CD14-positive monocyte (primary cell): ENCODE results near the gene PEMT. TPM values are rescaled to one million over a fixed set of nuclear protein-coding genes. Genes with fewer than 3 reads are reported as not detected.
A peak's percentile ranks its signal among the peaks of the same experiment; 100 is the strongest.

Experiments used
- DNase-seq, 3 donors: peaks; one replicate each; pipeline ENCODE4 v3.0.0-alpha.2; 2011 to 2022
- H2AFZ ChIP-seq: 2 replicates; pipeline ENCODE4 v1.6.0; 2012; ENCODE audit warnings: mild to moderate bottlenecking, low read depth, low read length, inconsistent platforms; ENCODE audit not compliant: insufficient read depth, poor library complexity, severe bottlenecking
- H3K27ac ChIP-seq, 2 donors: 1 replicate in 1 of 2; 2 replicates in 1 of 2; pipeline ENCODE4 v1.5.1; 2012 to 2013; ENCODE audit warnings: low read length in 2 of 2, control low read depth in 1 of 2, inconsistent platforms in 1 of 2, low read depth in 1 of 2, mild to moderate bottlenecking in 1 of 2
- H3K27me3 ChIP-seq, 2 donors: one replicate each; pipeline versions ENCODE4 v1.6.0 to v1.6.1; 2011 to 2013; ENCODE audit warnings: low read length in 2 of 2; ENCODE audit not compliant: control insufficient read depth in 2 of 2, insufficient read depth in 2 of 2
- H3K36me3 ChIP-seq, 2 donors: replicated peaks in 1 of 2; 1 replicate in 1 of 2; 2 replicates in 1 of 2; pipeline versions ENCODE4 v1.5.1 to v1.6.1; 2012 to 2013; ENCODE audit warnings: low read length in 2 of 2, control low read depth in 1 of 2, inconsistent platforms in 1 of 2, mild to moderate bottlenecking in 1 of 2; ENCODE audit not compliant: insufficient read depth in 2 of 2, control insufficient read depth in 1 of 2
- H3K4me1 ChIP-seq, 2 donors: 1 replicate in 1 of 2; 2 replicates in 1 of 2; pipeline versions ENCODE4 v1.5.1 to v1.6.1; 2012 to 2013; ENCODE audit warnings: low read length in 2 of 2, control low read depth in 1 of 2, inconsistent platforms in 1 of 2, mild to moderate bottlenecking in 1 of 2, moderate library complexity in 1 of 2; ENCODE audit not compliant: insufficient read depth in 2 of 2, control insufficient read depth in 1 of 2
- H3K4me2 ChIP-seq: replicated peaks from 2 replicates; pipeline ENCODE3; 2012; ENCODE audit warnings: low read length, moderate library complexity, mild to moderate bottlenecking; ENCODE audit not compliant: poor library complexity, severe bottlenecking; ENCODE audit errors: extremely low read depth
- H3K4me3 ChIP-seq, 3 experiments: fragments of 200-600 bp in 1 of 3; sonication (generic) in 1 of 3; replicated peaks in 1 of 3; 1 replicate in 2 of 3; 2 replicates in 1 of 3; pipeline ENCODE4 v1.5.1; 2011 to 2013; ENCODE audit warnings: low read length in 3 of 3, mild to moderate bottlenecking in 3 of 3, control low read depth in 2 of 3, low read depth in 2 of 3, inconsistent platforms in 1 of 3, moderate library complexity in 1 of 3
- H3K79me2 ChIP-seq: 2 replicates; pipeline ENCODE4 v1.6.0; 2012; ENCODE audit warnings: mild to moderate bottlenecking, control low read depth, inconsistent platforms, low read length, moderate library complexity; ENCODE audit not compliant: insufficient read depth
- H3K9ac ChIP-seq: 2 replicates; pipeline ENCODE4 v1.6.0; 2017; ENCODE audit warnings: low read length, mild to moderate bottlenecking; ENCODE audit not compliant: insufficient read depth, poor library complexity, severe bottlenecking
- H3K9me3 ChIP-seq, 2 donors: replicated peaks in 1 of 2; 1 replicate in 1 of 2; 2 replicates in 1 of 2; pipeline versions ENCODE4 v1.5.1 to v1.6.1; 2012 to 2013; ENCODE audit warnings: low read length in 2 of 2, control low read depth in 1 of 2; ENCODE audit not compliant: control insufficient read depth in 1 of 2, insufficient read depth in 1 of 2
- H4K20me1 ChIP-seq: 2 replicates; pipeline ENCODE4 v1.6.0; 2012; ENCODE audit warnings: mild to moderate bottlenecking, low read length, control low read depth, moderate library complexity; ENCODE audit not compliant: insufficient read depth
- H3K27ac Mint-ChIP-seq, 7 donors: one replicate each; pipeline ENCODE4 v1.8.0; 2020; ENCODE audit warnings: mild to moderate bottlenecking in 7 of 7, mixed read lengths in 7 of 7, moderate library complexity in 6 of 7, inconsistent platforms in 2 of 7
- H3K27me3 Mint-ChIP-seq, 3 donors: one replicate each; pipeline ENCODE4 v1.8.0; 2021 to 2022; ENCODE audit warnings: low read depth in 3 of 3, mild to moderate bottlenecking in 3 of 3, mixed read lengths in 3 of 3, moderate library complexity in 3 of 3, inconsistent platforms in 1 of 3
- H3K36me3 Mint-ChIP-seq, 2 donors: one replicate each; pipeline ENCODE4 v1.8.0; 2020; ENCODE audit warnings: mixed read lengths in 2 of 2, inconsistent platforms in 1 of 2, mild to moderate bottlenecking in 1 of 2
- H3K4me1 Mint-ChIP-seq: one replicate; pipeline ENCODE4 v1.8.0; 2020; ENCODE audit warnings: mild to moderate bottlenecking, mixed read lengths
- H3K4me3 Mint-ChIP-seq, 2 donors: one replicate each; pipeline ENCODE4 v1.8.0; 2020; ENCODE audit warnings: mild to moderate bottlenecking in 2 of 2, mixed read lengths in 2 of 2, moderate library complexity in 1 of 2
- H3K9me3 Mint-ChIP-seq, 7 donors: one replicate each; pipeline ENCODE4 v1.8.0; 2020 to 2022; ENCODE audit warnings: mixed read lengths in 7 of 7, mild to moderate bottlenecking in 6 of 7, moderate library complexity in 6 of 7, inconsistent platforms in 2 of 7
- WGBS: methylation state at CpG from one replicate; pipeline ENCODE4 v1.1.5; 2013; ENCODE audit warnings: missing lambda C conversion rate; ENCODE audit not compliant: insufficient coverage; 5-methylcytosine and 5-hydroxymethylcytosine counted together
- intact Hi-C, 2 donors: fragments of 100-400 bp; cut with micrococcal nuclease; formaldehyde crosslinking; loops; one replicate each; pipeline versions ENCODE4 v1.15.0 to v1.15.1; 2023
- polyA plus RNA-seq, 3 donors: library from polyadenylated mRNA; depleted of rRNA in 1 of 3; unstranded in 2 of 3; stranded (reverse) in 1 of 3; fragments of 300-500 nt in 2 of 3; fragments of >200 nt in 1 of 3; fragmentation: Illumina TruSeq in 2 of 3; gene quantifications; 1 replicate in 2 of 3; 2 replicates in 1 of 3; pipeline ENCODE4 v1.2.3, GENCODE V29; 2012 to 2021
- TF ChIP-seq, protein P1 (sequence below): fragments of 200-600 bp; IDR thresholded peaks from one replicate; pipeline ENCODE4 v1.8.0; 2022; ENCODE audit warnings: antibody characterized with exemption, mild to moderate bottlenecking

Gene PEMT
- polyA plus RNA-seq, 3 donors = 26.7 to 41.0 (median 38.4) TPM

DNA sequence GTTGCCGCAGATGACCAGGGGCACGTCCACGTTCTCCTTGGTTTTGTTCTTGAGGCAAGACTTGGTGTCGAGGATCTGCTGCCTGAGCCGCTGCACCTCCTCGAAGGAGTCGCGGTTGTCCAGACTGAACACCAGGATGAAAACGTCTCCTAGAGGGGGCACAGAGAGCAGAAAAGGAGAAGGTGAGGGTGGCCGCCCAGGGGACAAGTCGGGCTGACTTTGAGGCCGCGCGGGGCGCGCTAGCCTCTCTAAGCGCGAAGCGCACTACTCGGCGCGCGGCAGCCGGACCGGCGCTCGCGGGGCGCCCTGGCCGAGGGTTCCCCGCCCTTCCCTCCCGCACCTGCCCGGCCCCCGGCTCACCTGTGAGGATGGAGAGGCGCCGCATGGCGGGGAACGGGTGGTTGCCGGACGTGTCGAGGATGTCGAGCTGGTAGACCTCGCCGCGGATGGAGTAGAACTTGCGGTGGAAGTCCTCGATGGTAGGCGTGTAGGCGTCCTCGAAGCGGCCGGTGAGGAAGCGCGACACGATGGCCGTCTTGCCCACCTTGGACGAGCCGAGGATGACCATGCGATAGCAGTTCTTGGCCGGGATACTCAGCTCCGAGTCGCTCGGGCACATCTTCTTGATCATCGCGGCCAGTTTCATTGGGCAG, 95.8 kb downstream of the PEMT start:
- Mint-ChIP-seq H3K4me3 (peak overlapping the region; percentile 88 to 97), H3K27ac (peak overlapping the region in 5 of 7 donors; percentile 31 to 75 (median 53)), H3K9me3 (peaks cover 0 to 8% (median 4%) of the 10 kb centered on the region in 7 donors), H3K36me3 (peaks cover 36 to 39% of the 10 kb centered on the region in 2 donors), H3K27me3 (peaks cover 31 to 41% (median 35%) of the 10 kb centered on the region in 3 donors), H3K4me1 (peaks cover 20% of the 10 kb centered on the region)
- H3K79me2 ChIP-seq = no peaks in the 10 kb centered on the region
- peaks cover 33% of the 10 kb centered on the region for H4K20me1 ChIP-seq
- intact Hi-C loops = loop anchor here (1.0 to 5.0 kb wide), 6 partner anchors 72 to 147 kb away; partner anchors contain the start of gene PEMT (in 1 of the 2)
- H3K4me2 ChIP-seq = peak overlapping the region; percentile 99
- H3K4me3 ChIP-seq = peak overlapping the region; percentile 43 to 90 (median 52)
- peaks cover 21 to 30% of the 10 kb centered on the region in 2 donors for H3K4me1 ChIP-seq
- H3K9ac ChIP-seq = peak overlapping the region; percentile 70
- peaks cover 6 to 34% of the 10 kb centered on the region in 2 donors for H3K27me3 ChIP-seq
- peak in 1 of 3 donors; percentile 12 for DNase-seq
- peaks cover 18 to 23% of the 10 kb centered on the region in 2 donors for H3K36me3 ChIP-seq
- TF ChIP-seq, protein P1, sequence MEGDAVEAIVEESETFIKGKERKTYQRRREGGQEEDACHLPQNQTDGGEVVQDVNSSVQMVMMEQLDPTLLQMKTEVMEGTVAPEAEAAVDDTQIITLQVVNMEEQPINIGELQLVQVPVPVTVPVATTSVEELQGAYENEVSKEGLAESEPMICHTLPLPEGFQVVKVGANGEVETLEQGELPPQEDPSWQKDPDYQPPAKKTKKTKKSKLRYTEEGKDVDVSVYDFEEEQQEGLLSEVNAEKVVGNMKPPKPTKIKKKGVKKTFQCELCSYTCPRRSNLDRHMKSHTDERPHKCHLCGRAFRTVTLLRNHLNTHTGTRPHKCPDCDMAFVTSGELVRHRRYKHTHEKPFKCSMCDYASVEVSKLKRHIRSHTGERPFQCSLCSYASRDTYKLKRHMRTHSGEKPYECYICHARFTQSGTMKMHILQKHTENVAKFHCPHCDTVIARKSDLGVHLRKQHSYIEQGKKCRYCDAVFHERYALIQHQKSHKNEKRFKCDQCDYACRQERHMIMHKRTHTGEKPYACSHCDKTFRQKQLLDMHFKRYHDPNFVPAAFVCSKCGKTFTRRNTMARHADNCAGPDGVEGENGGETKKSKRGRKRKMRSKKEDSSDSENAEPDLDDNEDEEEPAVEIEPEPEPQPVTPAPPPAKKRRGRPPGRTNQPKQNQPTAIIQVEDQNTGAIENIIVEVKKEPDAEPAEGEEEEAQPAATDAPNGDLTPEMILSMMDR = no peak
- H2AFZ ChIP-seq = peak overlapping the region; percentile 99
- under 1% methylated on average over 64 of the region's 65 CpGs for WGBS
- no peaks in the 10 kb centered on the region for H3K9me3 ChIP-seq
- no peak overlapping the region for H3K27ac ChIP-seq

GRCh38 chr17:17494870-17495535, 96.5 kb downstream of the PEMT start:
- H3K27me3 ChIP-seq = peaks cover 6 to 34% of the 10 kb centered on the region in 2 donors
- peaks cover 30 to 40% (median 34%) of the 10 kb centered on the region in 3 donors for H3K27me3 Mint-ChIP-seq
- H3K36me3 ChIP-seq = peaks cover 22 to 27% of the 10 kb centered on the region in 2 donors
- H3K9me3 ChIP-seq = no peaks in the 10 kb centered on the region
- peaks cover 33% of the 10 kb centered on the region for H4K20me1 ChIP-seq
- H3K79me2 ChIP-seq = no peaks in the 10 kb centered on the region
- WGBS = 5% methylated on average over 71 of the region's 71 CpGs
- peak overlapping the region; percentile 99 for H2AFZ ChIP-seq
- H3K4me1 ChIP-seq = peaks cover 21 to 30% of the 10 kb centered on the region in 2 donors
- TF ChIP-seq, protein P1 = no peak
- H3K4me3 ChIP-seq = peak overlapping the region in 2 of 3 experiments; percentile 14 to 90
- intact Hi-C loops = loop anchor here (5.0 kb wide), 3 partner anchors 72 to 147 kb away; no protein-coding TSS in a partner anchor
- H3K9ac ChIP-seq = peak overlapping the region; percentile 70
- peak overlapping the region; percentile 88 to 97 for H3K4me3 Mint-ChIP-seq
- DNase-seq = peak; percentile 8 to 48 (median 31)
- H3K27ac ChIP-seq = no peak overlapping the region
- peak overlapping the region in 2 of 7 donors; percentile 53 to 75 for H3K27ac Mint-ChIP-seq
- peaks cover 39 to 44% of the 10 kb centered on the region in 2 donors for H3K36me3 Mint-ChIP-seq
- peaks cover 0 to 8% (median 4%) of the 10 kb centered on the region in 7 donors for H3K9me3 Mint-ChIP-seq
- peaks cover 20% of the 10 kb centered on the region for H3K4me1 Mint-ChIP-seq
- H3K4me2 ChIP-seq = peak overlapping the region; percentile 99
